ENCODE results near the gene NCKAP1.

- TF ChIP-seq MAZ (IDR thresholded peaks at IDR 0.05; ENCODE audit: borderline replicate concordance, low read depth, low read length) = no peak
- TF ChIP-seq, protein P1, sequence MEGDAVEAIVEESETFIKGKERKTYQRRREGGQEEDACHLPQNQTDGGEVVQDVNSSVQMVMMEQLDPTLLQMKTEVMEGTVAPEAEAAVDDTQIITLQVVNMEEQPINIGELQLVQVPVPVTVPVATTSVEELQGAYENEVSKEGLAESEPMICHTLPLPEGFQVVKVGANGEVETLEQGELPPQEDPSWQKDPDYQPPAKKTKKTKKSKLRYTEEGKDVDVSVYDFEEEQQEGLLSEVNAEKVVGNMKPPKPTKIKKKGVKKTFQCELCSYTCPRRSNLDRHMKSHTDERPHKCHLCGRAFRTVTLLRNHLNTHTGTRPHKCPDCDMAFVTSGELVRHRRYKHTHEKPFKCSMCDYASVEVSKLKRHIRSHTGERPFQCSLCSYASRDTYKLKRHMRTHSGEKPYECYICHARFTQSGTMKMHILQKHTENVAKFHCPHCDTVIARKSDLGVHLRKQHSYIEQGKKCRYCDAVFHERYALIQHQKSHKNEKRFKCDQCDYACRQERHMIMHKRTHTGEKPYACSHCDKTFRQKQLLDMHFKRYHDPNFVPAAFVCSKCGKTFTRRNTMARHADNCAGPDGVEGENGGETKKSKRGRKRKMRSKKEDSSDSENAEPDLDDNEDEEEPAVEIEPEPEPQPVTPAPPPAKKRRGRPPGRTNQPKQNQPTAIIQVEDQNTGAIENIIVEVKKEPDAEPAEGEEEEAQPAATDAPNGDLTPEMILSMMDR (conservative IDR thresholded peaks at IDR 0.05; ENCODE audit: low read depth, low read length) = no peak
Observed at GRCh38 chr2:182867426-182868053, 170.7 kb downstream of the NCKAP1 start.
